Tibial nerve (tissue), 3 donors: ENCODE measurements around the gene PPIL4.

ENCODE experiments used
- CTCF ChIP-seq, 5 experiments: fragments of 200-600 bp in 3 of 5; fragments of 450-650 bp in 2 of 5; sonication (generic) in 3 of 5; IDR thresholded peaks; one replicate each; pipeline ENCODE4 v1.5.1; 2016 to 2019; ENCODE audit warnings: antibody characterized with exemption in 5 of 5, mild to moderate bottlenecking in 3 of 5, moderate library complexity in 2 of 5
- POLR2A ChIP-seq, 2 donors: fragments of 450-650 bp; IDR thresholded peaks; one replicate each; pipeline ENCODE4 v1.6.1; 2017; ENCODE audit warnings: antibody characterized with exemption in 2 of 2, mild to moderate bottlenecking in 2 of 2, moderate library complexity in 2 of 2

GRCh38 chr6:149473080-149474052 lies 72.5 kb downstream of the PPIL4 start:
- no peak for TF ChIP-seq CTCF (IDR thresholded peaks at IDR 0.05)
- no peak for TF ChIP-seq POLR2A (IDR thresholded peaks at IDR 0.05)
